ENCODE results near the gene LMO7. TPM values are rescaled to one million over a fixed set of nuclear protein-coding genes. Genes with fewer than 3 reads are reported as not detected.

Gene LMO7
- total and polyA plus RNA-seq, 2 donors from 2014 or later, result 44.0 to 138 TPM

- no peak overlapping the region for H3K27ac ChIP-seq (ENCODE audit: low read depth in 2 of 2, low read length in 2 of 2)
- intact Hi-C loops (cut with DNase I), result no loop called here
- DNase-seq, result no peak
Measured at GRCh38 chr13:75752826-75753225, 116.7 kb downstream of the LMO7 start.

GRCh38 chr13:75754936-75755335 lies 118.8 kb downstream of the LMO7 start:
- Histone ChIP-seq H3K27ac (ENCODE audit: low read depth in 2 of 2, low read length in 2 of 2) (no peak overlapping the region), H3K9ac (ENCODE audit: low read length in 3 of 3) (no peak overlapping the region), H3K9me3 (ENCODE audit: control insufficient read depth in 2 of 3, insufficient read depth in 1 of 3, low read length in 3 of 3) (no peaks in the 10 kb centered on the region), H3K27me3 (ENCODE audit: control insufficient read depth, insufficient read depth, low read length) (no peaks in the 10 kb centered on the region), H3K36me3 (ENCODE audit: control insufficient read depth in 2 of 3, insufficient read depth in 3 of 3, low read length in 3 of 3) (no peaks in the 10 kb centered on the region), H3K4me1 (ENCODE audit: control insufficient read depth in 2 of 3, insufficient read depth in 2 of 3, low read depth in 1 of 3, low read length in 3 of 3) (no peaks in the 10 kb centered on the region), H3K4me3 (ENCODE audit: low read length in 3 of 3) (no peak overlapping the region)
- TF ChIP-seq CTCF (IDR thresholded peaks at IDR 0.05; ENCODE audit: borderline replicate concordance, extremely low read depth, insufficient read depth), result no peak
- DNase-seq (no peak), FAIRE-seq (no peak)
- intact Hi-C loops (cut with DNase I), result no loop called here

More at GRCh38 chr13:75752826-75753225, 116.7 kb downstream of the LMO7 start:
- Histone ChIP-seq H3K4me1 (ENCODE audit: control insufficient read depth in 2 of 3, insufficient read depth in 2 of 3, low read depth in 1 of 3, low read length in 3 of 3) (peaks cover 0 to 3% (median 0%) of the 10 kb centered on the region in 3 donors), H3K9me3 (ENCODE audit: control insufficient read depth in 2 of 3, insufficient read depth in 1 of 3, low read length in 3 of 3) (no peaks in the 10 kb centered on the region), H3K36me3 (ENCODE audit: control insufficient read depth in 2 of 3, insufficient read depth in 3 of 3, low read length in 3 of 3) (no peaks in the 10 kb centered on the region), H3K4me3 (ENCODE audit: low read length in 3 of 3) (no peak overlapping the region), H3K9ac (ENCODE audit: low read length in 3 of 3) (no peak overlapping the region), H3K27me3 (ENCODE audit: control insufficient read depth, insufficient read depth, low read length) (no peaks in the 10 kb centered on the region)
- no peak for FAIRE-seq
- TF ChIP-seq CTCF (IDR thresholded peaks at IDR 0.05; ENCODE audit: borderline replicate concordance, extremely low read depth, insufficient read depth), result no peak

- Histone ChIP-seq H3K27me3 (ENCODE audit: control insufficient read depth, insufficient read depth, low read length) (no peaks in the 10 kb centered on the region), H3K9me3 (ENCODE audit: control insufficient read depth in 2 of 3, insufficient read depth in 1 of 3, low read length in 3 of 3) (no peaks in the 10 kb centered on the region), H3K4me3 (ENCODE audit: low read length in 3 of 3) (no peak overlapping the region), H3K9ac (ENCODE audit: low read length in 3 of 3) (no peak overlapping the region), H3K4me1 (ENCODE audit: control insufficient read depth in 2 of 3, insufficient read depth in 2 of 3, low read depth in 1 of 3, low read length in 3 of 3) (peaks cover 0 to 3% (median 3%) of the 10 kb centered on the region in 3 donors), H3K27ac (ENCODE audit: low read depth in 2 of 2, low read length in 2 of 2) (no peak overlapping the region), H3K36me3 (ENCODE audit: control insufficient read depth in 2 of 3, insufficient read depth in 3 of 3, low read length in 3 of 3) (no peaks in the 10 kb centered on the region)
- FAIRE-seq (no peak), DNase-seq (no peak)
- intact Hi-C loops (cut with DNase I), result no loop called here
- no peak for TF ChIP-seq CTCF (IDR thresholded peaks at IDR 0.05; ENCODE audit: borderline replicate concordance, extremely low read depth, insufficient read depth)
Measured at GRCh38 chr13:75757336-75757735, 121.2 kb downstream of the LMO7 start.

- TF ChIP-seq CTCF (IDR thresholded peaks at IDR 0.05; ENCODE audit: borderline replicate concordance, extremely low read depth, insufficient read depth), result no peak
- peak overlapping the region in 1 of 2 donors; percentile 2 for H3K27ac ChIP-seq (ENCODE audit: low read depth in 2 of 2, low read length in 2 of 2)
- DNase-seq, result peak in 1 of 5 donors; percentile 31
- H3K27me3 ChIP-seq (ENCODE audit: control insufficient read depth, insufficient read depth, low read length), result no peaks in the 10 kb centered on the region
- no peaks in the 10 kb centered on the region for H3K9me3 ChIP-seq (ENCODE audit: control insufficient read depth in 2 of 3, insufficient read depth in 1 of 3, low read length in 3 of 3)
- no peak overlapping the region for H3K9ac ChIP-seq (ENCODE audit: low read length in 3 of 3)
- no peak overlapping the region for H3K4me3 ChIP-seq (ENCODE audit: low read length in 3 of 3)
- no peaks in the 10 kb centered on the region for H3K36me3 ChIP-seq (ENCODE audit: control insufficient read depth in 2 of 3, insufficient read depth in 3 of 3, low read length in 3 of 3)
- intact Hi-C loops (cut with DNase I), result no loop called here
- no peak for FAIRE-seq
- peaks cover 0 to 18% (median 7%) of the 10 kb centered on the region in 3 donors for H3K4me1 ChIP-seq (ENCODE audit: control insufficient read depth in 2 of 3, insufficient read depth in 2 of 3, low read depth in 1 of 3, low read length in 3 of 3)
Measured at GRCh38 chr13:75759531-75759930, 123.4 kb downstream of the LMO7 start.
